ENCODE results near the gene GPC6.

DNA sequence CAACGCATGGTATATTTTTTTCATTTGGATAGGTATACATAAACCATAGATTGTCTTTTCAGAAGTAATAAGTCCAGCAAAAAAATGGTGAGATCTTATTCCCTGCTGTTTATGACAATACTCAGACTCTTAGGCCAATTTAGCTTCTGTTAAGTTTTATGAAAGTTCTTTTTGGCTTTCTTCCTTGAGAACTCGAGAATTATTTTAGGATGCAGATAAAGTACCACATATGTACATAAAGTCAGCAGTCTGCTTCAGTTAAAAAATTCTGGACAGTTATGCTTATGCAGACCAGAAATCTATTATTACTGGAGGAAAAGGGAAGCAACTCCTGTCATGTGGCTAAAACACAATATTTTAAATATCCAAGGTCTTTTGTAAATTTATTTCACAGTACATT is 422.9 kb downstream of the GPC6 start:
- TF ChIP-seq, protein P1, sequence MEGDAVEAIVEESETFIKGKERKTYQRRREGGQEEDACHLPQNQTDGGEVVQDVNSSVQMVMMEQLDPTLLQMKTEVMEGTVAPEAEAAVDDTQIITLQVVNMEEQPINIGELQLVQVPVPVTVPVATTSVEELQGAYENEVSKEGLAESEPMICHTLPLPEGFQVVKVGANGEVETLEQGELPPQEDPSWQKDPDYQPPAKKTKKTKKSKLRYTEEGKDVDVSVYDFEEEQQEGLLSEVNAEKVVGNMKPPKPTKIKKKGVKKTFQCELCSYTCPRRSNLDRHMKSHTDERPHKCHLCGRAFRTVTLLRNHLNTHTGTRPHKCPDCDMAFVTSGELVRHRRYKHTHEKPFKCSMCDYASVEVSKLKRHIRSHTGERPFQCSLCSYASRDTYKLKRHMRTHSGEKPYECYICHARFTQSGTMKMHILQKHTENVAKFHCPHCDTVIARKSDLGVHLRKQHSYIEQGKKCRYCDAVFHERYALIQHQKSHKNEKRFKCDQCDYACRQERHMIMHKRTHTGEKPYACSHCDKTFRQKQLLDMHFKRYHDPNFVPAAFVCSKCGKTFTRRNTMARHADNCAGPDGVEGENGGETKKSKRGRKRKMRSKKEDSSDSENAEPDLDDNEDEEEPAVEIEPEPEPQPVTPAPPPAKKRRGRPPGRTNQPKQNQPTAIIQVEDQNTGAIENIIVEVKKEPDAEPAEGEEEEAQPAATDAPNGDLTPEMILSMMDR (IDR thresholded peaks at IDR 0.05; ENCODE audit: poor library complexity) = no peak
- no peak for TF ChIP-seq EZH2 (IDR thresholded peaks at IDR 0.05; ENCODE audit: borderline replicate concordance)
- TF ChIP-seq EZH2phosphoT487 (IDR thresholded peaks at IDR 0.05; ENCODE audit: low read depth, severe bottlenecking, unreplicated experiment) = no peak
